GM18517 (cell line): ENCODE measurements around the gene HNRNPUL1.
"Not testable (repeated sequence)": the region's sequence is repeated elsewhere in the genome, so short reads cannot be mapped to it uniquely, and the experiment has no call there.

Experiments
- ATAC-seq: cut with Tn5 transposase; IDR thresholded peaks from one replicate; pipeline ENCODE4 v1.9.1; 2021; ENCODE audit warnings: mild to moderate bottlenecking, moderate library complexity; ENCODE audit not compliant: unreplicated experiment

HNRNPUL1 gene

GRCh38 chr19:41324231-41324702, 60.1 kb downstream of the HNRNPUL1 start:
- no peak for ATAC-seq

- ATAC-seq, result no peak
Measured at GRCh38 chr19:41324921-41325639, 60.9 kb downstream of the HNRNPUL1 start.

- ATAC-seq, result no peak
Measured at GRCh38 chr19:41325640-41325946, 61.4 kb downstream of the HNRNPUL1 start.

GRCh38 chr19:41325947-41326706, 62.0 kb downstream of the HNRNPUL1 start:
- ATAC-seq, result no peak

- ATAC-seq, result peak; percentile 3
Measured at GRCh38 chr19:41327076-41327575, 63.0 kb downstream of the HNRNPUL1 start.

GRCh38 chr19:41327576-41328156, 63.5 kb downstream of the HNRNPUL1 start:
- peak; percentile 74 for ATAC-seq

- ATAC-seq, result no peak
Measured at GRCh38 chr19:41328157-41328841, 64.1 kb downstream of the HNRNPUL1 start.

GRCh38 chr19:41328842-41329225, 64.7 kb downstream of the HNRNPUL1 start:
- ATAC-seq, result no peak

- ATAC-seq, result no peak
Measured at GRCh38 chr19:41330481-41330880, 66.3 kb downstream of the HNRNPUL1 start.

GRCh38 chr19:41330946-41331678, 66.9 kb downstream of the HNRNPUL1 start:
- ATAC-seq, result no peak

- no peak for ATAC-seq
Measured at GRCh38 chr19:41332000-41332399, 67.8 kb downstream of the HNRNPUL1 start.

GRCh38 chr19:41332468-41332867, 68.3 kb downstream of the HNRNPUL1 start:
- no peak for ATAC-seq

GRCh38 chr19:41334793-41335192, 70.6 kb downstream of the HNRNPUL1 start:
- ATAC-seq, result no peak

GRCh38 chr19:41335467-41335866, 71.3 kb downstream of the HNRNPUL1 start:
- ATAC-seq, result no peak

GRCh38 chr19:41339936-41340335, 75.8 kb downstream of the HNRNPUL1 start:
- ATAC-seq, result no peak

GRCh38 chr19:41341669-41342490, 77.7 kb downstream of the HNRNPUL1 start:
- ATAC-seq, result no peak

GRCh38 chr19:41344162-41344561, 80.0 kb downstream of the HNRNPUL1 start:
- ATAC-seq, result no peak

GRCh38 chr19:41346916-41347315, 82.7 kb downstream of the HNRNPUL1 start:
- ATAC-seq, result not testable (repeated sequence)

- peak; percentile 12 for ATAC-seq
Measured at GRCh38 chr19:41350735-41351338, 86.7 kb downstream of the HNRNPUL1 start.
